K562 (cell line): ENCODE measurements around the gene DCXR. TPM values are rescaled to one million over a fixed set of nuclear protein-coding genes. Genes with fewer than 3 reads are reported as not detected.

Experiments
- ATAC-seq: fragments of 200-7000 bp; cut with Tn5 transposase; 3 replicates; pipeline ENCODE4 v1.9.1; 2020; ENCODE audit warnings: moderate library complexity
- BruUV-seq: library from RNA; stranded (reverse); fragments of 400-500 nt; replicated peaks from 2 replicates; lab custom pipeline; 2021; lab: Mats Ljungman, UMichigan
- CTCF ChIA-PET: fragments of 300-600 bp; formaldehyde crosslinking; extraction: SDS; loops from one replicate; lab custom pipeline; 2021; ENCODE audit warnings: low intra/inter-chr PET ratio; lab: Yijun Ruan, JAX
- POLR2A ChIA-PET: fragments of 300-600, 350-650 bp; sonication (Branson Sonifier 250); formaldehyde crosslinking; extraction: SDS; loops from one replicate; lab custom pipeline; 2021; ENCODE audit warnings: antibody characterized with exemption, inconsistent platforms; lab: Yijun Ruan, JAX
- DNase-seq, 4 experiments: peaks; one replicate each; pipeline versions ENCODE4 v3.0.0 to v3.0.0-alpha.2; 2011 to 2018; ENCODE audit warnings: low spot score in 3 of 4, mixed read lengths in 3 of 4; ENCODE audit errors: extremely low read depth in 1 of 4
- FAIRE-seq: peaks from 2 replicates; lab custom pipeline; 2011; peaks lifted over from hg19 to GRCh38; lab: Jason Lieb, UNC
- H2AFZ ChIP-seq: 2 replicates; pipeline ENCODE4 v1.6.0; 2011; ENCODE audit warnings: low read depth, low read length, control low read depth, inconsistent platforms
- H3K27ac ChIP-seq: fragments of 200-600 bp; 3 replicates; pipeline ENCODE4 v1.8.0; 2011; ENCODE audit warnings: low read depth, mild to moderate bottlenecking, control low read depth, inconsistent platforms, low read length, moderate library complexity, mixed read lengths; ENCODE audit errors: extremely low read depth
- H3K27me3 ChIP-seq, 2 experiments: fragments of 300-600 bp in 1 of 2; 2 replicates in 1 of 2; 3 replicates in 1 of 2; pipeline versions ENCODE4 v1.6.0 to v1.8.0; 2011; ENCODE audit warnings: inconsistent platforms in 2 of 2, low read length in 2 of 2, mild to moderate bottlenecking in 1 of 2, mixed read lengths in 1 of 2, moderate library complexity in 1 of 2; ENCODE audit not compliant: control insufficient read depth in 2 of 2, insufficient read depth in 2 of 2
- H3K36me3 ChIP-seq: fragments of 300-600 bp; 3 replicates; pipeline ENCODE4 v1.8.0; 2011; ENCODE audit warnings: mild to moderate bottlenecking, low read length, inconsistent platforms; ENCODE audit not compliant: control insufficient read depth, insufficient read depth
- H3K4me1 ChIP-seq, 2 experiments: fragments of 200-600 bp in 1 of 2; replicated peaks in 1 of 2; 2 replicates in 1 of 2; 3 replicates in 1 of 2; pipeline versions ENCODE4 v1.5.1 to v1.8.0; 2011; ENCODE audit warnings: inconsistent platforms in 2 of 2, low read length in 2 of 2, mild to moderate bottlenecking in 1 of 2, mixed read lengths in 1 of 2, moderate library complexity in 1 of 2; ENCODE audit not compliant: control insufficient read depth in 2 of 2, insufficient read depth in 2 of 2
- H3K4me2 ChIP-seq: 2 replicates; pipeline ENCODE4 v1.6.1; 2011; ENCODE audit warnings: low read length, control low read depth, inconsistent platforms, mixed read lengths; ENCODE audit not compliant: insufficient read depth
- H3K4me3 ChIP-seq: fragments of 200-600 bp; sonication (generic), shearing (Covaris generic); 2 replicates; pipeline ENCODE4 v1.5.1; 2016; ENCODE audit warnings: control low read depth, inconsistent platforms
- H3K79me2 ChIP-seq: fragments of 200-600 bp; 3 replicates; pipeline ENCODE4 v1.8.0; 2011; ENCODE audit warnings: low read length, inconsistent platforms; ENCODE audit not compliant: control insufficient read depth, insufficient read depth
- H3K9ac ChIP-seq, 2 experiments: 2 replicates each; pipeline versions ENCODE4 v1.6.0 to v1.6.1; 2011; ENCODE audit warnings: low read depth in 2 of 2, low read length in 2 of 2, control low read depth in 1 of 2, inconsistent platforms in 1 of 2, mild to moderate bottlenecking in 1 of 2, mixed read lengths in 1 of 2; ENCODE audit not compliant: insufficient read depth in 1 of 2
- H3K9me1 ChIP-seq: one replicate; pipeline ENCODE4 v1.6.0; 2011; ENCODE audit warnings: inconsistent platforms, mild to moderate bottlenecking, low read length, moderate library complexity; ENCODE audit not compliant: control insufficient read depth, insufficient read depth
- H3K9me3 ChIP-seq: replicated peaks from 2 replicates; pipeline ENCODE4 v1.5.1; 2011; ENCODE audit warnings: low read depth, low read length, inconsistent platforms; ENCODE audit not compliant: control insufficient read depth, insufficient read depth
- H4K20me1 ChIP-seq: replicated peaks from 2 replicates; pipeline ENCODE4 v1.6.1; 2011; ENCODE audit warnings: low read length, inconsistent platforms, mixed read lengths; ENCODE audit not compliant: control insufficient read depth, insufficient read depth
- CBFA2T3 ChIP-seq: fragments of 450-650 bp; IDR thresholded peaks from 2 replicates; pipeline ENCODE4 v1.6.1; 2017
- ELF1 ChIP-seq: fragments of 200-800 bp; sonication (Bioruptor generic); IDR thresholded peaks from 2 replicates; pipeline ENCODE4 v1.6.1; 2016; ENCODE audit warnings: missing genetic modification characterization, missing compliant biosample characterization
- MCM3 ChIP-seq: fragments of 450-650 bp; IDR thresholded peaks from 2 replicates; pipeline ENCODE4 v1.6.1; 2016
- PBX2 ChIP-seq, 2 experiments: IDR thresholded peaks in 1 of 2; conservative IDR thresholded peaks in 1 of 2; 2 replicates each; pipeline ENCODE4 v1.6.1; 2016; ENCODE audit warnings: low read depth in 2 of 2, mild to moderate bottlenecking in 1 of 2, missing compliant biosample characterization in 1 of 2, missing genetic modification characterization in 1 of 2, moderate library complexity in 1 of 2
- TEAD2 ChIP-seq: fragments of 450-650 bp; IDR thresholded peaks from 2 replicates; pipeline ENCODE4 v1.6.1; 2016; ENCODE audit warnings: missing genetic modification characterization, control low read depth, missing compliant biosample characterization
- ZBTB49 ChIP-seq: sonication (generic); formaldehyde crosslinking; IDR thresholded peaks from 2 replicates; pipeline ENCODE4 v1.8.0; 2022; ENCODE audit warnings: missing genetic modification reagents, mild to moderate bottlenecking, borderline replicate concordance
- ZNF695 ChIP-seq: fragments of 450-650 bp; formaldehyde crosslinking; IDR thresholded peaks from 2 replicates; pipeline ENCODE4 v1.4.0; 2020; ENCODE audit warnings: mild to moderate bottlenecking, moderate library complexity
- ZNF707 ChIP-seq: fragments of 250-450 bp; sonication (Bioruptor Pico); conservative IDR thresholded peaks from 2 replicates; pipeline ENCODE4 v1.8.0; 2022; ENCODE audit warnings: inconsistent platforms, mild to moderate bottlenecking, moderate library complexity
- whole genome bisulfite sequencing: fragments of 100-300 bp; shearing (Covaris generic); methylation state at CpG from one replicate; pipeline ENCODE4 v1.1.6; 2016; ENCODE audit warnings: low coverage, mixed read lengths; ENCODE audit not compliant: insufficient coverage; ENCODE audit errors: missing lambda C conversion rate; 5-methylcytosine and 5-hydroxymethylcytosine counted together
- in situ Hi-C: fragments of 300-500 bp; cut with MboI; formaldehyde crosslinking; loops from 4 replicates; pipeline ENCODE4 v1.15.0; 2018; ENCODE audit warnings: inconsistent platforms, mixed read lengths
- intact Hi-C: fragments of 100-400 bp; cut with micrococcal nuclease; formaldehyde crosslinking; loops from 2 replicates; pipeline ENCODE4 v1.14.2; 2022
- polyA plus RNA-seq, 8 experiments: library from polyadenylated mRNA; depleted of rRNA in 4 of 8; stranded (reverse) in 5 of 8; unstranded in 3 of 8; fragments of >200 nt; fragmentation: Nextera tagmentation in 2 of 8; fragmentation: Illumina TruSeq in 1 of 8; extraction: Ambion mirVana in 2 of 8; extraction: Trizol in 1 of 8; gene quantifications; 2 replicates each; pipeline versions ENCODE4 v1.2.1 to v1.2.3, GENCODE V29; 2011 to 2014; ENCODE audit warnings: inconsistent platforms in 1 of 8, missing spikeins in 1 of 8
- total RNA-seq, 7 experiments: library from RNA; depleted of rRNA in 6 of 7; stranded (reverse); fragments of >200 nt in 6 of 7; fragmentation: Illumina TruSeq in 2 of 7; extraction: Trizol in 2 of 7; gene quantifications; 2 replicates each; pipeline versions ENCODE4 v1.2.1 to v1.2.3, GENCODE V29; 2011 to 2021; ENCODE audit warnings: low replicate concordance in 1 of 7
- TF ChIP-seq, protein P1 (sequence below): fragments of 250-450 bp; sonication (Bioruptor Pico); IDR thresholded peaks from 2 replicates; pipeline ENCODE4 v1.4.0; 2020; ENCODE audit warnings: mild to moderate bottlenecking, moderate library complexity
- TF ChIP-seq, protein P2 (sequence below): conservative IDR thresholded peaks from 2 replicates; pipeline ENCODE4 v1.6.1; 2011; ENCODE audit warnings: low read depth, mild to moderate bottlenecking, low read length; ENCODE audit not compliant: control insufficient read depth

Gene DCXR
- total and polyA plus RNA-seq, 9 of the 15 experiments (the other 6 are each of a cell fraction or from before 2014, with no cell fraction given) = 21.3 to 274 (median 156) TPM

DNA sequence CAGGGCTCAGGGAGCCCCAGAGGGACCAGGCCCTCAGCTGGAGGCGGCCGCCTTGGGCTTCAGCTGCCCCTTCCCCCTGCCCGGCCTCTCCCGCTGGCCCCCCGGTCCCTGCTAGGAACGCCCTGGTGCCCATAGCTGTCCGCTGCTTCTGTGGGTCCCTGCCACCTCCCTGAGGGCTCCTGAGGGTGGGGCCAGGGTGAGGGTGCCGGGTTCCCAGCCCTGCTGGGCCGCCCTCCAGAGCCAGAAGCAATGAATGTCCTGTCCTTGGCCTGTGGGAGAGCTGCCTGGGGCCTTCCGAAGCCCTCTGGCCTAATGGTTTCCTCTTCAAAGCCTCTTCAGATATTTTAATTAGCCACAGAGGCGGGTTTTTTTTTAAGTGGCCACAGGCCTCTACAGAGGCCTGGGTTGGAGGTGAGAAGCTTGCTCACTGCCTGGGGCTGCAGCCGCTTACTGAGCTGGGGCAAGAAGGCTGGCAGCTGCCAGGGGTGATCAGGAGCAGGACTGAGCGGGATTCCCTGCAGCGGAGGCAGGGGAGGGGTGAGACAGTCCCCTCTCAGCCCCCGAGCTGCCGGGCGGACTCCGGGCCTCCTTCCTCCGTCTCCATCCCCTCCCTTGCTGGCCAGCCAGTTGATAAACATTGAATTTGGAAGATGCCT is 24.7 kb downstream of the DCXR start:
- ATAC-seq = no peak
- WGBS = 80% methylated on average over 12 of the region's 19 CpGs
- in situ Hi-C loops (no loop called here), intact Hi-C loops (no loop called here)
- Histone ChIP-seq H2AFZ (no peak overlapping the region), H4K20me1 (no peaks in the 10 kb centered on the region), H3K79me2 (no peaks in the 10 kb centered on the region), H3K9ac (no peak overlapping the region; a peak in 1 of 4 replicates), H3K9me1 (no peaks in the 10 kb centered on the region), H3K9me3 (no peaks in the 10 kb centered on the region), H3K27ac (no peak overlapping the region), H3K4me3 (no peak overlapping the region), H3K4me1 (peaks cover 0 to 87% of the 10 kb centered on the region in 2 experiments; a peak in 3 of 5 replicates), H3K4me2 (no peak overlapping the region), H3K36me3 (no peaks in the 10 kb centered on the region; the same call in 2 of the 3 replicates), H3K27me3 (no peaks in the 10 kb centered on the region)
- no TSS peak for BruUV-seq
- ChIA-PET POLR2A (interaction anchor here (1.1 kb wide), 1 partner anchor 9 kb away, joined by 3 read pairs; no protein-coding TSS in a partner anchor), CTCF (no interaction called here)
- no peak for FAIRE-seq
- TF ChIP-seq CBFA2T3 (no peak), ZNF707 (CRISPR knock-in tag) (no peak), ELF1 (tag) (no peak), MCM3 (no peak), ZNF695 (CRISPR knock-in tag) (no peak), TEAD2 (no peak), ZBTB49 (CRISPR knock-in tag) (no peak), PBX2 (CRISPR knock-in tag; IDR thresholded peaks at IDR 0.05; ENCODE audit: low read depth) (no peak), PBX2 (tag; conservative IDR thresholded peaks at IDR 0.05; ENCODE audit: low read depth) (no peak)
- TF ChIP-seq, protein P1, sequence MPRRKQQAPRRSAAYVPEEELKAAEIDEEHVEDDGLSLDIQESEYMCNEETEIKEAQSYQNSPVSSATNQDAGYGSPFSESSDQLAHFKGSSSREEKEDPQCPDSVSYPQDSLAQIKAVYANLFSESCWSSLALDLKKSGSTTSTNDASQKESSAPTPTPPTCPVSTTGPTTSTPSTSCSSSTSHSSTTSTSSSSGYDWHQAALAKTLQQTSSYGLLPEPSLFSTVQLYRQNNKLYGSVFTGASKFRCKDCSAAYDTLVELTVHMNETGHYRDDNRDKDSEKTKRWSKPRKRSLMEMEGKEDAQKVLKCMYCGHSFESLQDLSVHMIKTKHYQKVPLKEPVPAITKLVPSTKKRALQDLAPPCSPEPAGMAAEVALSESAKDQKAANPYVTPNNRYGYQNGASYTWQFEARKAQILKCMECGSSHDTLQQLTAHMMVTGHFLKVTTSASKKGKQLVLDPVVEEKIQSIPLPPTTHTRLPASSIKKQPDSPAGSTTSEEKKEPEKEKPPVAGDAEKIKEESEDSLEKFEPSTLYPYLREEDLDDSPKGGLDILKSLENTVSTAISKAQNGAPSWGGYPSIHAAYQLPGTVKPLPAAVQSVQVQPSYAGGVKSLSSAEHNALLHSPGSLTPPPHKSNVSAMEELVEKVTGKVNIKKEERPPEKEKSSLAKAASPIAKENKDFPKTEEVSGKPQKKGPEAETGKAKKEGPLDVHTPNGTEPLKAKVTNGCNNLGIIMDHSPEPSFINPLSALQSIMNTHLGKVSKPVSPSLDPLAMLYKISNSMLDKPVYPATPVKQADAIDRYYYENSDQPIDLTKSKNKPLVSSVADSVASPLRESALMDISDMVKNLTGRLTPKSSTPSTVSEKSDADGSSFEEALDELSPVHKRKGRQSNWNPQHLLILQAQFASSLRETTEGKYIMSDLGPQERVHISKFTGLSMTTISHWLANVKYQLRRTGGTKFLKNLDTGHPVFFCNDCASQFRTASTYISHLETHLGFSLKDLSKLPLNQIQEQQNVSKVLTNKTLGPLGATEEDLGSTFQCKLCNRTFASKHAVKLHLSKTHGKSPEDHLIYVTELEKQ (CRISPR knock-in tag) = no peak
- TF ChIP-seq, protein P2, sequence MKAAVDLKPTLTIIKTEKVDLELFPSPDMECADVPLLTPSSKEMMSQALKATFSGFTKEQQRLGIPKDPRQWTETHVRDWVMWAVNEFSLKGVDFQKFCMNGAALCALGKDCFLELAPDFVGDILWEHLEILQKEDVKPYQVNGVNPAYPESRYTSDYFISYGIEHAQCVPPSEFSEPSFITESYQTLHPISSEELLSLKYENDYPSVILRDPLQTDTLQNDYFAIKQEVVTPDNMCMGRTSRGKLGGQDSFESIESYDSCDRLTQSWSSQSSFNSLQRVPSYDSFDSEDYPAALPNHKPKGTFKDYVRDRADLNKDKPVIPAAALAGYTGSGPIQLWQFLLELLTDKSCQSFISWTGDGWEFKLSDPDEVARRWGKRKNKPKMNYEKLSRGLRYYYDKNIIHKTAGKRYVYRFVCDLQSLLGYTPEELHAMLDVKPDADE = no peak
- no peak for DNase-seq
